NCI-H69 (cell line): ENCODE measurements around the gene TMEM219.
"Not testable (repeated sequence)": the region's sequence is repeated elsewhere in the genome, so short reads cannot be mapped to it uniquely, and the experiment has no call there.

Experiments used
- DNase-seq: peaks from one replicate; lab custom pipeline; 2025; lab: John Stamatoyannopoulos, UW

TMEM219 gene

GRCh38 chr16:29951625-29952365 lies 10.1 kb upstream of the TMEM219 start:
- no peak for DNase-seq

GRCh38 chr16:29958756-29959155 lies 3.1 kb upstream of the TMEM219 start:
- DNase-seq: no peak

- DNase-seq: no peak
These were observed 2.6 kb upstream of the TMEM219 start for GRCh38 chr16:29959293-29959692.

- DNase-seq: not testable (repeated sequence)
These were observed 2.1 kb upstream of the TMEM219 start for GRCh38 chr16:29959821-29960220.

- DNase-seq: no peak
These were observed 776 bp upstream of the TMEM219 start for GRCh38 chr16:29961127-29961478.

GRCh38 chr16:29962344-29962994 lies 590 bp downstream of the TMEM219 start:
- peak; percentile 22 for DNase-seq

GRCh38 chr16:29963021-29963743 lies 1.3 kb downstream of the TMEM219 start:
- DNase-seq: no peak

GRCh38 chr16:29968205-29968604 lies 6.3 kb downstream of the TMEM219 start:
- no peak for DNase-seq

GRCh38 chr16:29971304-29971703 lies 9.4 kb downstream of the TMEM219 start:
- DNase-seq: no peak

- DNase-seq: no peak
These were observed 10.6 kb downstream of the TMEM219 start for GRCh38 chr16:29972500-29972899.

- no peak for DNase-seq
These were observed 11.1 kb downstream of the TMEM219 start for GRCh38 chr16:29972992-29973383.

GRCh38 chr16:29973384-29974246 lies 11.7 kb downstream of the TMEM219 start, which contains the start of gene TAOK2:
TSS of gene TAOK2 (plus strand) at chr16:29973868. CDS start at chr16:29977773, 3,905 bp downstream.
- DNase-seq: peak; percentile 99

- peak; percentile 40 for DNase-seq
These were observed 12.6 kb downstream of the TMEM219 start for GRCh38 chr16:29974291-29975133.

GRCh38 chr16:29975134-29975538 lies 13.3 kb downstream of the TMEM219 start:
- DNase-seq: no peak

GRCh38 chr16:29975811-29976511 lies 14.1 kb downstream of the TMEM219 start:
- no peak for DNase-seq

GRCh38 chr16:29977063-29977825 lies 15.4 kb downstream of the TMEM219 start:
- no peak for DNase-seq

GRCh38 chr16:29978081-29978480 lies 16.2 kb downstream of the TMEM219 start:
- DNase-seq: no peak

- no peak for DNase-seq
These were observed 16.8 kb downstream of the TMEM219 start for GRCh38 chr16:29978564-29979270.
